CD4-positive, alpha-beta T cell treated with Interleukin-17A for 4 hours (primary cell): ENCODE results near the gene ZSCAN16.

Experiments used
- DNase-seq: peaks from one replicate; pipeline ENCODE4 v3.0.0-alpha.2; 2020; ENCODE audit warnings: mixed read lengths

ZSCAN16 gene

GRCh38 chr6:28134716-28135115 lies 10.3 kb downstream of the ZSCAN16 start:
- DNase-seq = no peak

- DNase-seq = no peak
Measured at GRCh38 chr6:28135393-28135792, 11.0 kb downstream of the ZSCAN16 start.

DNA sequence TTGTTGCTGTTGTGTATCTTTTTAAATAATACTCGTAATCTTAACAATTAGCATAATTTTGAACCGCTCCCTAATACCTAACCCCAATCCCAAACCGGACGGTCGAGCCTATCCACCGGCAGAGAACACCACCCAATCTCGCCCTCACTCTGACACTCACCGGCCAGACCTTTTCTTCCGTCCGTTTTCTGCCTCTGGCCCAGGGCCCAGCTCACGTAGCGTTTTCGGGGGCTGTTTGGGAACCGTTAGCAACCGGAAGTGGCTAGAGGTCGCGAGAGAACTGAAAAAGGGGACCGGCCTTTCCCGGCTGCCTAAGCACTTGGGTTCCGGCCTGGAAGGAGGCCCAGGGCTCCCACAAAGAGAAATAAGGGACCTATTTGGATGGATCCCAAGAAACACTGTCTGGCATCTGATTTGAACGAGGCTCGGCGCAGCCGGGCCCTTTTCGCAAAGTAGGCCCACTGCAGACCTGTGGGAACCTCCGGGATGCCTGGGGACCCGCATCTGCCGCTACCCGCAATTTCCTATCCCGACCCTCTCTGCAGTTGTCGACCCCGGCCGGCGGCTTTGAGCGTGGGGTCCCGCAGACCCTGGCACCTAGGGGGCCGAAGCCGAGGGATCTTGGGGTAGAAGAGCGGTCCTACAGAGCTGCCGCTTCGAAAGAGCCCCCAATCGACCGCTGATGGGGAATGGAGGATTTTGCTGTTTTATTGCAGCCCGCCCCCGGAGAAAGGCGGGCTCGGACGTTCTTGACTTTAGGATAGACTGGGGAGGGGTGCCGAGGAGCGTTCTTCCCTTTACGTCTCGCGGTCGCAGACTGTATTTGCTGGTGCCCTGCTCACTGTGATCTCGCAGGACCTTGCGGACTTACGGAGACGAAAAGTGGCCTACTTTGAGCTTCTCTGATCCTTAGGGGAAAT lies 12.4 kb downstream of the ZSCAN16 start:
- peak; percentile 80 for DNase-seq

DNA sequence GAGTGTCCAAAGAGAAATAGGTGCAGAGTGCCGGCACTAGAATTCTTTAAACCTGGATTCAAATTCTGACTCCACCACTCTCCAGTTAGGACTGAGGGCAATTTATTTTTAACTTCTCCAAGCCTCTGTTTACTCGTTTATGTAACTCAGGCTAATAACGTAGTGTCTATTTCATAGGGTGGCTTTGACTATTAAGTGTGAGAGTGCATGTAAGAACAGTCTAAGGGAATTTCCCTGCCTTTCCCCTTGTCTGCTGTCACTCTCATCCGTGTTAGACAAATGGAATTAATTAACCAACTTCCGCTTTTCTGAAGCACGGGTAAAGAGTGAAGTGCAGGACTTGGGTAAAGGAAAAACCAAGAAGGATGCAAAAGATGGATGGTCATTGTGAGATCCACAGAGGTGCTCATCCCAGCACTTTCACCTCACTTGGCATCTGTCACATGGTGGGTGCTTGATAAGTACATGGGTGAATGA lies 13.1 kb downstream of the ZSCAN16 start:
- no peak for DNase-seq

- DNase-seq = no peak
Measured at GRCh38 chr6:28139860-28140543, 15.6 kb downstream of the ZSCAN16 start.

DNA sequence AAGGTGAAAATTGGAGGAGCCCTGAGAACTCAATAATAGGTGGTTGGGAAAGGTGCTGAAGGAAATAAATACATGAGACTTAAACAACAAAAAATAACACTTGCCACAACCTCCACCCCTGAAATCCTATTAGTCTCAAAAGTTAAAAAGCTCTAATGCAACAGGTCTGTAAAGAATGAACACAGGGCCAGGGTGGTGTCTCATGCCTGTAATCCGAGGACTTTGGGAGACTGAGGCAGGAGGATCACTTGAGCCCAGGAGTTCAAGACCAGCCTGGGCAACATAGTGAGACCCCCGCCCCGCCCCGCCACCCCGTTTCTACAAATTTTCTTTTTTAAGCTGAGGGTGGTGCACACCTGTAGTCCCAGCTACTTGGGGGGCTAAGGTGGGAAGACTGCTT lies 16.2 kb downstream of the ZSCAN16 start:
- no peak for DNase-seq

DNA sequence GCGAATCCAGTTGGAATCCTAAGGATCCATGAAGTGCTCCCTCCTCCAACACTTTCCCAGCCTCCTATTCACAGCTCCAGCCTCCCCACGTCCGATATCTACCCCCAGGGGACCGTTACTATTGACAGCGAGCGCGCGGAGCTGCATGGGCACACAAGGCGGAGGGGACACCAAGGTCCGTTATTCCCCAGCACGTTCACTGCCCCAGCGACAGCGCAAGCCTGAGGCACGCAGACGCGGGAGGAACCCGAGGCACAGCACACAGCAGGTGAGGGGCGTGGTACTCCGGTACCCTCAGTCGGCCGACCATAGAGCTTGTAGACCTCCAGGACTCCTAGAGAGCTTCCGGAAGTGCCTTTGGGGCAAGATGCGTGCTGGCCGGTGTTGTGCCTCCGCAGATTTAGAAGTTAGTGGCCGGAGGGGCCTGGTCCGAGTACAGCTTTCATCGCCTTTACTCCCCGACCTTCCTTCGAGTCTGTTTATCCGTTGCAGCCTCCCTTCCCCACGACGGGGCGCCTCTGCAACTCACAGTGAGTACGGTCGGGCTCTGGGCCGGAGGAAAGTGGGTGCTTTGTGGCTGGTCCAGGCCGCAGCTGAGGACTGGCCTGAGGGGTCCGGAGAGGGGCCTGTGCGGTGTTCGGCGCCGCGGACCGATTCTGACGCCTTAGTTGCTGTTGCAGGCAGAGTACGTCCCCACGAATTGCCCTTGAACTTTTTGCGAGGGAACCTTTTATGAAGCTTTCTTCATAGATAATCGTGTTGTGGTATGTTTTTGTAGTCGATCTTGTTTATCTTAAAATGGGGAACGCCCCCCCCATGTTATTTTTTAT lies 17.3 kb downstream of the ZSCAN16 start, which contains the start of gene ZKSCAN8:
ZKSCAN8 (plus strand) TSS at position 384 of the 830 bp plus-strand sequence. CDS start 6,525 bp downstream, outside the sequence.
- peak; percentile 85 for DNase-seq

DNA sequence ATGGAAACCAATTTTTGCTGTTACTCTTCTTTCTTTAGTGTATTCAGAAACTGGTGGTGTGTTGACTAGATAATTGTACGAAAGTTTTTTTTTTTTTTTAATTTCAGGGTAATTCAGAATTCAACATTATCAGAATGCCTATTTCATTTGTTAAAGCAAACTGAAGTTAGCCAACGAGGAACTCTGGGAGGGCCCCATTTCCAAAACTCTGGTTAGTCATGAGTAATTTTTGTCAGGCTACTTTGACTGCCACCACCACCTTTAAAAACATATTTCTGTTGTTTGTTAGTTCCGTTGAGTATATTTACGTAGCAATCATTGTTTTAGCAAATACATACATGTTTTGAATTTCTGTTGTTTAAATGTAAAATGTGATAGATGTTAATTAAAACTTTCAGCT lies 18.0 kb downstream of the ZSCAN16 start:
- DNase-seq = no peak

DNA sequence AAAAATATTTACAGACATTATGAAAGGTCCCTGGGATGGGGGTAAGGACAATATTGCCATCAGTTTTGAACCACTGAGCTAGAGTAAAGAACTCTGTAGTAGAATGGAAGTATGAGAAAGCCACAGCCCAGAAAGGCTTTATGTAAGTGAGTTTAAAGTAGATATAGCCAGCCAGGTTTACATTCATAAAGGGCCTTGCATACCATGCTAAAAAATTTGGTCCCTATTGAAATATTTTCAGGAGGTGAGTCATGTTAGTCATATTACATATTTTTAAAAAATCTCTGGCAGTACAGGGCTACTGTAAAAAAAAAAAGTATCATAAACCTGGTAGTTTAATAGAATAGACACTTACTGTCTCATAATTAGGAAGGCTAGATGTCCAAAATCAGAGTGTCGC lies 20.8 kb downstream of the ZSCAN16 start:
- DNase-seq = no peak

DNA sequence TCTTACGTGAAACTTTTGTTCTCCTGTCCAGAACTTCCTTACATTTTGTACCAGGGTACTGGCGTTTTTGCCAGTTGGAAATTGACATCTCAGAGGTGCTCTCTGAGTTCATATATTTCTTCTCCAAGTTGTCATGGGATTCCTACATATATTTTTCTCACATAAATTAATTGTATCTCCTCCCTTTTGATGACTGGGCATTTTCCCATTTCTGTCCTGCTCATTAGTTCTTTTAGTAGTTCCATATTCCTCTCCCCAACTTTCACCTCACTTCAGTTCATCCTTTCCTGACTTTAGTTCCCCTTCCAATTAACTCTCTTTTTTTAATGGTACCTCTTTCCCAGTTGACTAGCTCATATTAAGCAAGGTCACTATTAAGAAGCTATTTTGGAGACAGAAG lies 28.1 kb downstream of the ZSCAN16 start:
- DNase-seq = no peak

GRCh38 chr6:28153546-28153945 lies 29.1 kb downstream of the ZSCAN16 start:
- no peak for DNase-seq

- no peak for DNase-seq
Measured at GRCh38 chr6:28154357-28154756, 29.9 kb downstream of the ZSCAN16 start.

- no peak for DNase-seq
Measured at GRCh38 chr6:28158318-28158717, 33.9 kb downstream of the ZSCAN16 start.

DNA sequence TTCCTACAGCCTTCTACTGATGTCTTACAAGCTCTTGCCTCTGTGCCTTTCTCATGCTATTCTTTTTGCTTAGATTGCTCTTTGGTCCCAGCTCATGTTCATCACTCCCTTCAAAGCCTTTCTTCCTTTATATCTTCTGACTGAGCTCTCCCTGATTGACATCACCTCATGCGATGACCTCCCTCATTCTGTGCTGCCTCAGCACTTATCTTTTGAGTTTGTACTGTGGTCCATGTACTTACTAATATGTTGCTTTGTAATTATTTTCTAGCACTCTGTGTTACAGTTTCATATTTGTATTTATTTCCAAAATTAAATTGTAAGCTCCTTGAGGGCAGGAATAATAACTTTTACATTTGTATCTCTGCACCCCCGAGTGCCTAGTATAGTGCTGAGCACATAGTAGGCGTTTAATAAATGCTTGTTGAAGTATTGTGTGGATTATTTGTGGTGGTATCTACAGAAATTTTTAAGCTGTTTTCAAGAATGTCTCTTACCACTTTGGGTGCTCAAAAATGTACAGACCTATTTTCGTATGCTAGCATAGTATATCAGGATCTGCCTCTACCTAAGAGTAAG lies 34.7 kb downstream of the ZSCAN16 start:
- no peak for DNase-seq

DNA sequence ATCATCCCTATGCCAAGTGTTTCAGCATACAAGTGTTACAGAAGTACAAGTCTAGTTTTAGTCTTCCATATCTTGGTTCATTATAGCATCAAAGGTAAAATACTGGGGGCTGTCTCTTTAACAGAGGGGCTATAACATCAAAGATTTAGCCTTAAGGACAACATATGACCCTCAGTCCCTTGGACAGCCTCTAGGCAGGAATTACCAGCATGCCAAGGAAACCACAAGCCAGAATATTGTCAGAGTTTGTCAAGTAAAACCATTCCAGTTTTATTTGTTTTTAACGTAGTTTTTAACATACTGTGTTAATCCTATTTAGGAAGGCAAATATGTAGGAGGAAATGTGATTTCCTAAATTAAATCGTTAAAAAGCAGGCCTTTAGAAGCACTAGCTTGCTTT lies 35.8 kb downstream of the ZSCAN16 start:
- DNase-seq = no peak

DNA sequence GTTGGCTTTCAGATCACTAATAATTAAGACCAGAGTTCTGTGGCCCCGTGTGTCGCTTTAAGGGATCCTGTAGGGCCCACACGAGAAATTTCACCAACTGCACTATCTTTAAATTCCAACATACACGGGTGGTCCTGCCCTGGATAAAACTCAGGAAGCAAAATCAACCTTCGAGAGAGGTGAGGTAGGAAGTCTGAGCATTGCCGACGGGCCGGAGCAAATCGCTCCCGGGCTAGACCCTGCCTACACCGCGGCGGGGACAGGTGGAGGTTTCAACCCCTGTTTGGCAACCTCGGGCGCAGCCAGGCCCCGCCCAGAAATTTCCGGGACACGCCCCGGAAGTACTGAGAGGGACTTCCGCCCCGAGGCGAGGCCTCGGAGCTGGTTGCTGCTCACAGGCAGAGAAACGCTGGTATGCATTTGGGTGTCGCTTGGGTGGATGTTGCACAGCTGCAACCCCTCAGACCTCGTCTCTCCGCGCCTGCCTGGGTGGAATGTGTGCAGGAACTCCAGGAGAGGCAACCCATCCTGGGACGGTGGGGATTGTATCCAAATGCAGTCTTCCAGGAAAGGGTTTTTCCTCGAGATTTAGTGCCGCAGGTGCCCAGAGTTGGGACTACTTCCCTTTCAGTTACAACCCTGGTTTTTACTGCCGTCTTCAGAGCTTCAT lies 37.1 kb downstream of the ZSCAN16 start:
- peak; percentile 79 for DNase-seq

DNA sequence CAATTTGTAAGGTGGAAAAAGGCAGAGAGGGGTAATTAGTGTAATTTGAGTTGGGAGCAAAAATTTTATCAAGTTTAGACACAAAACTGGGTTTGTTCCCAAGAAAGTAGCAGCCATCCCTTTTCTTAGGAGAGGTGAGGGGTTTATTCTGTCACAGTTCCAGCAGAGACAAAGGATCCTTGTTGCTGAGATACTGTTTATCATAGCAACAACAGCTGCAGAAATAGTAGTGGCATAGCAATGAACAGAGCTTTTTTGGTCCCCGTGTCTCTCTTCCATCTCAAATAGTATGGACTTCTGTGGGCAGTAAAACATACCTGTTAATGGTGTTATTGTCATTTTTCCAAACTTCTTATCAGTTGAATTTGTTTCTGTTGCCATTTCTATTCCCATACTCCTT lies 41.2 kb downstream of the ZSCAN16 start:
- DNase-seq = no peak

- DNase-seq = no peak
Measured at GRCh38 chr6:28167068-28167467, 42.7 kb downstream of the ZSCAN16 start.

DNA sequence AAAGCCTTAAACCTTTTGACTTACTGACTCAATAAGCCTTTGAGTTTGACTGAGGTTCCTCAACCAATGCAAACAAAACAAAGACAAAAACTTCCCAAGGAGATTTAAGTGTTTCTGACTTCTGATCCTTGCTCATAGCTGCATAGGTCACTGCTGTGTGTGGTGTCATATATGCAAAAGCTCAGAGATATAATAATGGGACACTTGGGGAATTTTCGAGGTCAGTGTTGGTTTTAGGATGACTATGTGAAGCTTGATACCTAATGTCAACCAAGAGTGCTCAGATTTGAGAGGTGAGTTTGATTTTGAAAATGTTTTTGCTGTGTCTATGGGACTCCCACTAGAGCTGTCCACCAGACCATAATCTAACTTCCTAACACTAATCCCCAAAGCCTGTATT lies 43.5 kb downstream of the ZSCAN16 start:
- no peak for DNase-seq

GRCh38 chr6:28171271-28171670 lies 46.9 kb downstream of the ZSCAN16 start:
- DNase-seq = no peak

DNA sequence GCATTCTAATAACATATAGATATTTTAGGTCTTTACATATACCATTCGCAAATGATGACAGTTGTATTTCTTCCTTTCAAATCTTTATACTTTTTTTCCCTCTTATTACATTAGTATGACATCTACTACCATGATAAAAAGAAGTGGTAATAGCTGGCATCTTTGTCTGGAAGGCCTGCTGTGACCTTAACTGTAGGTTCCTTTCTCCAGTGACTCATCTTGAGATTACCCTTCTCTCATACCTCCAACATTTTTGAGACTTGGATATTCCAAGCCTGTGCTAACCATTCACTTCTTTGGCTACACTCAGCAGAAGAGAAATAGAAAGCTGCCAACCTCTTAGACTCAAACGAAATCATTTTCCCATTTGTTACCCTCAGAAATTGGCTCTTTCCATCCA lies 47.6 kb downstream of the ZSCAN16 start:
- no peak for DNase-seq

- DNase-seq = no peak
Measured at GRCh38 chr6:28176373-28176772, 52.0 kb downstream of the ZSCAN16 start.
